Measurements from ENCODE around the gene TECPR2.

The TECPR2 gene

DNA sequence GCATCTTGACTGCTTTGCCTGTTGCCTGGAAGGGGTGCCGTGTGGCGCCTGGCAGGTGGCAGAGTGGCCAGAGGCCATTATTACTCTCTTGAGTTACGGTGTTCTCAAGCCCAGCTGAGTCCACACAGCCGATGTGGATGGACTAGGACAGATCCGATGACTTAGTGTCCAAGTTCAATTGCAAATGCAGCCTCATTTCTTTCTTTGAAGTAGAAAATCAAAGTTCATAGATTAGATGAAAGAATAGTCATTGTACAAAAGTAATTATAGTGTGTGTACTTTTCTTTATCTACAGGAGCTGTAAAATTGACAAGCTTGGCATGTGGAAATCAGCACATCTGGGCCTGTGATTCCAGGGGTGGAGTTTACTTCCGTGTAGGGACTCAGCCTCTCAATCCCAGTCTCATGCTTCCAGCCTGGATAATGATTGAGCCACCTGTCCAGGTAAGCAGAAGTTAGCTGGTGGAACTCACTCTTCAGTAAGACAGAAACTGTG, 102.2 kb downstream of the TECPR2 start:
- no peak for DNase-seq (ENCODE audit: low read depth)

DNA sequence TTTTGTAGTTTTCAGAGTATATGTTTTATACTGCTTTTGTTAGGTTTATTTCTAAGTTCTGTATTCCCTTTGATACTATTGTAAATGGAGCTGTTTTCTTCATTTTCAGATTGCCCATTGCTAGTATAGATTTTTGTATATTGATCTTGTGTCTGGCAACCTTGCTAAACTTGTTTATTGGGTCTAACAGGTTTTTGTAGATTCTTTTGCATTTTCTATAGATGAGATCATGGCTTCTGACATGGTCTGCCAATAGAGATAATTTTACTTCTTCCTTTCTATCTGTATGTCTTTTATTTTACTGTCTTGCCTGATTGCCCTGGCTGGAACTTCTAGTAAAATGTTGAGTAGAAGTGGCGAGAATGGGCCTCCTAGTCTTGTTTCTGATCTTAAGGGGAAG, 106.5 kb downstream of the TECPR2 start:
- no peak for DNase-seq (ENCODE audit: low read depth)

DNA sequence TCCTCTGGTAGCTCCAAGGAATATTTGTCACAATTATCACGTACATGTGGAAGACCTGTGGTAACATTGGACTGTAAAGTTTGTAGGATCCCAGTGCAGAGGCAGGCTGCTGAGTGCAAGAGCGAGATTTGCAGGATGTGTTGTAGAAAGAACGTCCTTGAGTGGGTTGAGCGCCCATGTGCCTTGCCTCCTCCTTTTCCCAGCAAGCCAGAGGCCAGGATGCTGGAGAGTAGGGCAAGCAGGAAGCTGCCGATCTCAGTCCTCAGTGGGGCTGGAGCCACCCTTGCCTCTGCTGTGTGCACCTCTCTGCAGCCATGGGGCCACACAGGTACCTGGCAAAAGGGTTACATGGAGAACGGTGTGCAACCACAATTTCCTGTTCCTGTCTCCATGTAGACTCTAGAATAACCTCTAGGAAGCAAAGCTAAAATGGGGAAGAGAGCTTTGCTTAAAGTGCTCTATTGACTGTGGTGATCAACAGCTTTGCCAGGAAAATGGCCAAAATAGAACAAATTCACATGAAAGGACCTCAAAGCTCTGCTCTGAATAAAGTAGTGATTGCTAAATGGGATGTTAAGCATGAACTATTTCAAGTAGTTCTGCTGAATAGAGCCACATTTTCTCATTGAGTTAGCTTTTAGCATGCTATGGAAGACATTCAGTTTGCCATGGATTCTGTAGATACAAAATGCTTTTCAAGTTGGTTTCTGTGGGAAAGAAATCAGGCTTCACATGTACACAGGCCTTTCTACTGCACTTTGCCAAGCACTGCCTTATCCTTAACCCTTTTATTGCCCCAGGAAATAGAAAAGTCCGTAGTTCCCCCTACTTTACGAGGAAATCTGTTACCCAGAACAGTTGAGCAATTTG, 109.4 kb downstream of the TECPR2 start:
- DNase-seq (ENCODE audit: low read depth): no peak

GRCh38 chr14:102472791-102473150, 110.0 kb downstream of the TECPR2 start:
- no peak for DNase-seq (ENCODE audit: low read depth)

- no peak for DNase-seq (ENCODE audit: low read depth)
These were observed 110.8 kb downstream of the TECPR2 start for GRCh38 chr14:102473559-102473958.

DNA sequence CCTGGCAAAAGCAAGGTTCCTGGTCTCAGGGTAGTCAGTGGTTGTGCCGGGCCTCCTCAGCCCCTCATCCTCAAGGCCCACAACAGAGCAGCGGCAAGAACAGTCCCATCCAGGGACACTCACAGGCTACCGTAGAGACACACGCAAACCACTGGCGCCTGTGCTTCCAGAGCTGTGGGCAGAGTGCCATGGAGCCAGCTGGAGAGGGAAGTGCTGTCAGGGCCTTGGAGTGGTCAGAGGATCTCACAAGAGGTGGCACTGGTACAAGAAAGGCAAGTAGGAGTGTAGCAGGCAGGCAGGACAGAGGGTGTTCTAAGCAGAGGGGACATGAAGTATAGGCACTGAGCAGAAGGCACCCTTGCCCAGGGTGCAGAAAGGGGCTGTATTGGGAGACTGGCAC, 112.2 kb downstream of the TECPR2 start:
- DNase-seq (ENCODE audit: low read depth): no peak

GRCh38 chr14:102479107-102479506, 116.4 kb downstream of the TECPR2 start:
- no peak for DNase-seq (ENCODE audit: low read depth)

- DNase-seq (ENCODE audit: low read depth): no peak
These were observed 117.0 kb downstream of the TECPR2 start for GRCh38 chr14:102479777-102480176.

DNA sequence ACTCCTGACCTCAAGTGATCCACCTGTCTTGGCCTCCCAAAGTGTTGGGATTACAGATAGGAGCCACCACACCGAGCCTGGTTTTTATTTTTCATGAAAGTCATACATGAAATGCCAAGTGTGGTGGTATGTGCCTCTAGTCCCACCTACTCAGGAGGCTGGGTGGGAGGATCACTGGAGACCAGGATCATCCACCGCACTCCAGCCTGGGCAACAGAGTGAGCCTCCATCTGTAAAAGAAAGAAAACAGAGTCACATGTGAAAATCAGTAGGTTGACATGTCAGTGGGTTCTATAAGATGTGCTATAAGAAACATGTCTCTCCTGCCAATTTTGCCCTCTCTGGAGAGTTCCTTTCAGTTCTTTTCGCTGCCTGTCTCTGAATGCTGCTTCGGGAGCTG, 118.6 kb downstream of the TECPR2 start:
- DNase-seq (ENCODE audit: low read depth): no peak

GRCh38 chr14:102481791-102482238, 119.1 kb downstream of the TECPR2 start:
- DNase-seq (ENCODE audit: low read depth): no peak

DNA sequence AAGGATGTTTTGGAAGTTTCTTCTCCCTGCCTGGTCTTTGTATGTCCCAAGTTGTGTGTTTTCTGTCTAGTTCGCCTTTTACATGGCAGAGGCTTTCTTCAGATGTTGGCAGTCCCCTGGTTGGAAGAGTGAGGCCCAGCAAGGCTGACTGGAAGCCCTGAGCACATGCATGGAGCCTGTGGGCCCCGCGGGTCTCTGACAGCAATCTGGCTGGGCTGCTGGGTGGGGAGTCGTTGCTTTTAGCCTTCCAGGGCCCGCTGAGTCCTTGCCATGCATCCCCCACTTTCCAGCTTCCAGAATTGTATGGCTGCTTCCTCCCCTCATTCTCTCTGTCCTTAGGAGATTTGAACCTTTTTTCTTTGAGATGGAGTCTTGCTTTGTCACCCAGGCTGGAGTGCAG, 121.6 kb downstream of the TECPR2 start:
- DNase-seq (ENCODE audit: low read depth): no peak

GRCh38 chr14:102485693-102486512, 123.2 kb downstream of the TECPR2 start:
- DNase-seq (ENCODE audit: low read depth): no peak

GRCh38 chr14:102486513-102487203, 123.9 kb downstream of the TECPR2 start:
- no peak for DNase-seq (ENCODE audit: low read depth)

DNA sequence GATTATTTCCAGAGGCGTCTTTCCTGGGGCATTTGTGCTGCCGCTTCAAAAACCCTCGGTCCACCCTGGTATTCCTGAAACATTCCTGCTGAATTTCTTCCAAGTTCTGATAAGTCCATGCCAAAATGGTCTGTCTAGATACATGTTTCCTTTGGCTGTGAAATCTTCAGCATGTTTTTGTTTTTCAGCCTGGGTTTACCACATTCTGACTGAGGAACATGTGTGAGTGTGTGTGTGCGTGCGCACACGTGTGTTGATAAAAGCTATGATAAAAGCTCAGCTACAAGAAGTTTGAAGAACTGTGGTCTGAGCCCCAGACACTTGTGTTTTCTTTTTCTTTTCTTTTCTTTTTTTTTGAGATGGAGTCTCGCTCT, 124.5 kb downstream of the TECPR2 start:
- no peak for DNase-seq (ENCODE audit: low read depth)

DNA sequence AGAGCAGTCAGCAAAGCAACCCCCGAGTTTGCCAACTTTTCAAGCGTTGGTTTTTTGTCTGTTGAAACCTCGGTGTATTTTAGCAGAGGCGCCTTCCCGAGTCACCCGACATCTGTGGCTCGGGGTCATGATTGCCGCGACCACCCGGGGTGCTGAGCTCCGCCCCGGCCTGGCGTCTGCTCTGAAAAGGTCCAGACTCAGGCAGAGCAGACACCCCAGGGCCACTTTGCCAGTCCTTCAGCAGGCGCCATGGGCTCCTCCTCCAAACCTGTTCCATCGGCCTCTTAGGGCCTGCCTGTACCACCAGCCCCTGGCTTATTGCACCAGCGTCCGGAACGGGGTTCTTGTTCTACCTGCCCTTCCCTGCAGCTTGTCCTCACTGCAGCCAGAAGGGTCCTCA, 127.7 kb downstream of the TECPR2 start:
- no peak for DNase-seq (ENCODE audit: low read depth)

- DNase-seq (ENCODE audit: low read depth): no peak
These were observed 128.6 kb downstream of the TECPR2 start for GRCh38 chr14:102491366-102491765.

DNA sequence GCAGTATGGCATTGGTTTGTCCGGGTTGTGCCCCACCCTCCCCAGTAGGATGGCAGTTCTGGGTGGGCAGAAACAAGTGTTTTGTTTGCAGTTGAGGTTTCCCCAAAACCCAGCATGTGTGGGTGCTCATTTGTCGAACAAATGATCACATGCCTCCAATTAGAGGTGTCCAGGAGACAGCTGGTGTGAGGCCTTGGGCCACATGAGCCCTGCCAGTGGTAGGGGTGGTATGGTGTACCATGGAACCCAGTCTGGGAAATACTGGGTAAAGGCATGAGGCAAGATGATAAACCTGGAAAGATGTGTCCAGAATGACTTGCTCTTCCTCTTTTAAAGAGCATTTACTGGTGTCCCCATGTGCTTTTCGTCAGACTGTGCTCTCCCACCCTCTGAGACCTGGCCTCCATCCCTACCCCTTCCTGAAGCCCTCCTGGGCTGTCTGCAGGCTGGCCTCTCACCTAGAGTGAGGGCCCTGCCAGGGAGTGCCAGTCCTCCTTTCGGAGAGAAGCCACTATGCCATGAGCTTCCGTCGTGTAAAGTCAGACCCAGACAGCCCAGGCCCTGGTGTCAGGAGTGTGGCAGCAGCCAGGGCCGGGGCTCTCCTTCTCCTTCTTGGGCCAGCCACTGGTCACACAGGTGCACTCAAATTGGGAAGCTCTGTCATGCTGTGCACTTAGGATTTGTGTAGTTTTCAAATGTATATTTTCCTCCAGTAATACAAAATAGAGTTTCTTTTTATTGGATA, 129.2 kb downstream of the TECPR2 start:
- DNase-seq (ENCODE audit: low read depth): no peak

GRCh38 chr14:102492531-102492910, 129.8 kb downstream of the TECPR2 start:
- DNase-seq (ENCODE audit: low read depth): no peak

- DNase-seq (ENCODE audit: low read depth): no peak
These were observed 130.4 kb downstream of the TECPR2 start for GRCh38 chr14:102493096-102493495.

- DNase-seq (ENCODE audit: low read depth): no peak
These were observed 130.8 kb downstream of the TECPR2 start for GRCh38 chr14:102493585-102493984.

DNA sequence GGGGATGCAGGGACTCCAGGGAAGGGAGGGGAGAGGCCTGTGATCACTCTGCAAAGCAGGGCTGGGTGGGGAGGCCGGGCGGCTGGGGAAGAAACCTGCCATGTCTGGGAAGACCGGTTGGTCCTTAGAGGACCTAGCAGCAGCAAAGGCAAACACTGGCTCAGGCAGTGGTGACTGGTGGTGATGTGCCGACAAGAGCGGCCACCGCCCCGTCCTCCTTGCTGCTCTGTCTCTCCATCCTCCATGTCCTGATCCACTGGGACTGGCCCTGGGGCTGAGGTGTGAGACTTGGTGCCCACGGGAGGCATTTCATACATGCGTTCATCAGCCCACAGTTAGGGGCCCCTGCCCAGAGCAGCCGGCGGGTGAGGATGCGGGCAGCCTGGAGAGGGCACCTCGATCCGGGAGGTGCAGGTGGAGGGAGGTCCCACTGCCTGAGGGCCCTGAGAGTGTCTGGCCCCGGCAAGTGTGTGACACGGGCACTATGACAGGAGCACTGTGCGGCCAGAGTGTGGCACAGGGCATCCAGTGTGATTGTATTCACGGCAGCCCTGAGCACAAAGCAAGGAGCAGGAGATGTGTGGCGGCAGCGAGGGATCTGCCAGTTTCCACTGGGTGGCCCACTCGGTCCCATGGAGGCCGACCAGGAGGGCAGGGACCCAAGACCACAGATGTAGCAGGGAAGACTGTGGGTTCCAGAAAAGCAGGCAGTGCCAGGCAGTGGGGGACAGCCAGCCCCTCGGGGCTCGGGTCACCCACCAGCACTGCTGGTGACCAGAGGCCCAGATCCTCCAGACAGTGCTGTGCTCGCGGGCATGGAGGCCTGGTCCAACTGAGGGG, 133.0 kb downstream of the TECPR2 start:
- DNase-seq (ENCODE audit: low read depth): no peak
